HG02763 (cell line): ENCODE data around the gene DEFB129.
"Not testable (repeated sequence)": the region's sequence is repeated elsewhere in the genome, so short reads cannot be mapped to it uniquely, and the experiment has no call there.

Experiments used
- ATAC-seq: cut with Tn5 transposase; IDR thresholded peaks from one replicate; pipeline ENCODE4 v1.9.1; 2021; ENCODE audit warnings: mild to moderate bottlenecking, moderate library complexity; ENCODE audit not compliant: unreplicated experiment

Gene DEFB129

DNA sequence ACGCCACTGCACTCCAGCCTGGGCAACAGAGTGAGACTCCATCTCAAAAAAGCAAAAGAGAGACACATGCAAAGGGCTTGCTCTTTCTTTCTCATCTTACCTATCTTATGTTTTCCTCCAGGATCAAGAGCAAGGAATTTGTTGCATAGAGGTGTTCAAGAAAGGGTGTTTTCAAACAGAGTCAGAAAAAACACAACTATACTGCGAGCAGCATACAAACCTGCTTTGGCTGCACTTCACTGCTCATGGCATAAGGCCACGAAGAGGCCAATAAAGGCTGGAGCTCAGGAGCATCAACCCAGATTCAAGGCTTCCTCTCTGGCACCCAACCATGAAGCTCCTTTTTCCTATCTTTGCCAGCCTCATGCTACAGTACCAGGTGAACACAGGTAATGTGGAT is at the start of gene DEFB129:
Gene DEFB129, plus strand, starts transcription at position 301 of the 400 bp plus-strand sequence. Its CDS starts 31 bp downstream, at position 332.
- no peak for ATAC-seq

GRCh38 chr20:184288-184687 is 42.8 kb upstream of the DEFB129 start:
- no peak for ATAC-seq

DNA sequence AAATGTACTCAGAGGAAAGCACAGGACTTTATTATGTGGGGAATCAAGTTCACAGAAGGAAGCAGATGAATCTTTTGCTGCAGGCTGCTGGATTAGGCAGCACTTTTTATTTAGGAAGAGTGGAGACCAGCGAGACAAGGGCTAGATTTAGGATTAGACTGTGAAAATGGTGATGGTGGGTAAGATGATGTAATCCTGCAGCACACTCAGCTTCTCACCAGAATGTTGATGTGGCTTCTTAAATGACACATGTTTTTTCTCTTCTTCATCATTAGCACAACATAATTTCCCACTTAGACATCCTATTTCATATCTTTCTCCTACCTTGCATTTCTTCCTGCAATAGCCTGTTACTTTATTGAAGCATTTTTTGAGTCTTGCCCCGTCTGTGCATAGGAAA is 39.3 kb upstream of the DEFB129 start:
- no peak for ATAC-seq

- no peak for ATAC-seq
Measured at GRCh38 chr20:189611-190010, 37.4 kb upstream of the DEFB129 start, which contains the start of gene DEFB128. TSS of gene DEFB128 (minus strand) at chr20:189711. CDS start at chr20:189623, 88 bp downstream.

GRCh38 chr20:198225-198624 is 28.8 kb upstream of the DEFB129 start:
- ATAC-seq, result no peak

- no peak for ATAC-seq
Measured at GRCh38 chr20:199996-200395, 27.1 kb upstream of the DEFB129 start.

DNA sequence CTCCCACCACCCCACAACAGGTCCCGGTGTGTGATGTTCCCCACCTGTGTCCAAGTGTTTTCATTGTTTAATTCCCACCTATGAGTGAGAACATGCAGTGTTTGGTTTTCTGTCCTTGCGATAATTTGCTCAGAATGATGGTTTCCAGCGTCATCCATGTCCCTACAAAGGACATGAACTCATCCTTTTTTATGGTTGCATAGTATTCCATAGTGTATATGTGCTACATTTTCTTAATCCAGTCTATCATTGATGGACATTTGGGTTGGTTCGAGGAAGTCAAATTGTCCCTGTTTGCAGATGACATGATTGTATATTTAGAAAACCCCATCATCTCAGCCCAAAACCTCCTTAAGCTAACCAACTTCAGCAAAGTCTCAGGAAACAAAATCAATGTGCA is 23.4 kb upstream of the DEFB129 start:
- ATAC-seq, result not testable (repeated sequence)

DNA sequence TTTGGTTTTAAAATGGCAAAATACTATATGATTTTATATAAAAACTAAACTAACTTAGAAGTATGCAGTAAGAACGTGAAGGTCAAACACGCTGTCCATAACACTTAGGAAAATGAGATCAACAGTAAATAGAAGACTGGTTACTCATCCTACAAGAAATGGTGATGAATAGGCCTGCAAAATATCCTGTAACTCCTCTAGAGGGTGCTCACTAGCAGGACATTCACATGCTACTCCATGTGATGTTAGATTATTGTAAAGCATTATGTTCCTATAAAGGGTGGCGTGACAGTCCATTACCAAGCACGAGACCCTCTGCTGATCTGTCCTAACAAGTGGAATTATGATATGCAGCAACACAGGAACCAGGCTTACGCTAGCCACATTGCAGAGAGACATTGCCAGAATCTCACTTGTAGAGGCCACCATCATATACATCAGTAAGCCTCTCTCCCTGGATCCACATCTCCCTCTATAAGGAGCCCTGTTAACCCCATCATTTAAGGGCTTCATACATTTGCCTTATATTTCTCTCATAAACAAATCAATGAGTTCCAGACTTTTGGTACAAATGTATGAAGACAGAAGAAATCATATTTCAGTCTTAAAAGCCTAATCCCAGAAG is 18.0 kb upstream of the DEFB129 start:
- ATAC-seq, result no peak

DNA sequence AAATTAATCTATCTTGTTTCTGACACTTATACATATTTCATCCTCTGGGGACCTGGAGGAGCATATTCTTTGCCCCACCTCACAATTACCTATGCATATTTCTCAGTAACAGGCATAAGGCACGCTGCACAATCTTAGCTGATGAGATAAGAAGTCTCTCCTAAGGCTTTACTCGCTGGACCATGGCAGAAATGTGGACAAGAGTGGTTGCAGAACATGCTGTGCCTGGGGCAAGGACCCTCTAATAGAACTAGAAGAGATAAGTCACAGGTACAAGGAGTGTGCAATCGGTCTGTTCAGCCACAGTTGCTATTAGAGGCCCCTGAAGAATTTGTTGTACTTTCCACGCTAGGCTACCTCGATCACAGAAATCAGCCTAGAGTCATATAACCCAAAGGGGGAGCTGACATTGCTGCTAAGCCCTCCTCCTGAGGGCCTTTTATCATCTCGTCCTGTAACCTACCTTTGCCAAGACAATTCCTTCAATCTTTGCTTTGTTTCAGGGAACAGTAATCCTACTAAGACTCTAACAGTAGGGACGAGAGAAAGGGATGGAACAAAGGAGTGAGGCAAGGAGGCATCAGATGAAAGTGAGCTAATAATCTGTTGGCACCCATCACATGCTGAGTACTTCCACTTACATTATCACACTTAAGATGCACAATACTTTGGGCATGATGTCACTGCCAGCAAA is 16.1 kb upstream of the DEFB129 start:
- no peak for ATAC-seq

DNA sequence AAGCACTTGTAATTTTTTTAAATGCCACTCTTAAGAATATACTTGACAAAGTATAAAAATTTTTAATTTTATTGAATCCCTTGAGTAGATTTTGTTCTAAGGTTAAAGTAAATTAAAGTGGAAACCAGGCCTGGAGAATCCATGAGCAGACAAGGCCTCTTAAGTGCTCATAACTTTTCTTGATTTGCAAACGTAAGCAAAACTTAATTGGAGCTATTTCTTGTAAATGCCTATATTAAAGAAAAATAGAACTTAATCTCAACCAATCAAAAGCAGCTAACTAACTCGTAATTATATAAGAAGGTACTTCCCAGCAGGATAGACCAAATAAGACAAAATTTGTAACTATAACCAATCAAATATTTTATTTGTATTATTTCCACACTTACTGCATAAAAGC is 12.7 kb upstream of the DEFB129 start:
- no peak for ATAC-seq

DNA sequence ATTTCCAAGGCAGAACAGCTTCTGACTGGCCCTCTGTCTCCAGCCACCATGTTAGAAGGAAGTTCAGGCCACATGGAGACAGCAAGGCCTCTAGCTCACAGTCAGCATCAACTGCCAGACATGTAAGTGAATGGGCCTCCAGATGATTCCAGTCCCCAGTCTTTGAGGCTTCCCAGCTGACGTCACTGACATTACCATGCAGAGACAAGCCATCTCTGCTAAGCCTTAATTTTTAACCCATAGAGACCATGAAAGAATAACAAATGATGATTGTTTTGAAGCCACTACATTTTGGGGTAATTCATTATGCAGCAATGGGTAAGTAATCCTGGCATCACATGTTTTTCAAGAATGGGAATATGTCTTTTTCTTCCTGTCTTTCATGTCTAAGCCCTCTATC is 11.3 kb upstream of the DEFB129 start:
- ATAC-seq, result no peak

DNA sequence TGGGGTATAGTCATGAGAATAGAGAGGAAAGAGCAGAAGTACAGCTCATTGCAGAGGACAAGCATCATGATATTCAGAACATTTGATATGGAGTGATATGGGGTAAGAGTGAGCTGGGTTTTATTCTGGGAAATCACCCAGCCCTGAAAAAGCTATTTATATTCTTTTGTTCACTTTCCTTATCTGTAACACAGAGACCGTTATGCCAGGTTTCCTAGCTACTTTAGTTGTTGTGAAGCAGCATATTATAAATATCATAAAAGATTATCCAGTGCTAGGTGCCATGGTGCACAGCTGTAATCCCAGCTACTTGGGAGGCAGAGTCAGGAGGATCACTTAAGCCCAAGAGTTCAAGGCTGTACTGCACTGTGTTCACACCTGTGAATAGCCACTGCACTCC is 9.8 kb upstream of the DEFB129 start:
- no peak for ATAC-seq

- no peak for ATAC-seq
Measured at GRCh38 chr20:219290-220115, 7.6 kb upstream of the DEFB129 start.

DNA sequence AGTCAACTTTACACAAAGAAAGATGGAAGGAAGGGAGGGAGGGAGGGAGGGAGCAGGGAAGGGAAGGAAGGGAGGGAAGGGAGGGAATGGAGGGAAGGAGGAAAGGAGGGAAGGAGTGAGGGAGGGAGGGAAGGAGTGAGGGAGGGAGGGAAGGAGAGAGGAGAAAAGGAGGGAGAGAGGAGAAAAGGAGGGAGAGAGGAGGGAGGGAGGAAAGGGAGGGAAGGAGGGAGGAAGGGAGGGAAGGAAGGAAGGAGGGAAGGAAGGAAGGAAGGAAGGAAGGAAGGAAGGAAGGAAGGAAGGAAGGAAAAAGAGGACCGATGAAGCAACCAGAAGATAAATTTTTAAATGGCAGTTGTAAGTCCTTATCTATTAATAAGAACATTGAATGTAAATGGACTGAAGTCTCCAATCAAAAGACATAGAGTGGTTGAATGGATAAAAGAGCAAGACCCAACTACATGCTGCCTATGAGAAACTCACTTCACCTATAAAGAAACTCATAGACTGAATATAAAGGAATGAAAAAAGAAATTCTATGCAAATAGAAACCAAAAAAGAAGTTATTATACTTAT is 5.7 kb upstream of the DEFB129 start:
- ATAC-seq, result no peak

DNA sequence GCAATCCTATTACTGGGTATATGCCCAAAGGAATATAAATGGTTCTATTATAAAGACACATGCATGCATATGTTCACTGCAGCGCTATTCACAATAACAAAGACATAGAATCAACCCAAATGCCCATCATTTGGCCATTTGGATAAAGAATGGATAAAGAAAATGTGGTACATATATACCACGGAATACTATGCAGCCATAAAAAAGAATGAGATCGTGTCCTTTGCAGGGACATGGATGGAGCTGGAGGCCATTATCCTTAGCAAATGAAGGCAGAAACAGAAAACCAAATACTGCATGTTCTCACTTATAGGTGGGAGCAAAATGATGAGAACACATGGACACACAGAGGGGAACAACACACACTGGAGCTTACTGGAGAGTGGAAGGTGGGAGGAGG is 1.2 kb upstream of the DEFB129 start:
- ATAC-seq, result not testable (repeated sequence)

- ATAC-seq, result no peak
Measured at GRCh38 chr20:227439-228105, 514 bp downstream of the DEFB129 start.

GRCh38 chr20:235891-236290 is 8.8 kb downstream of the DEFB129 start:
- ATAC-seq, result no peak

- ATAC-seq, result no peak
Measured at GRCh38 chr20:237489-237888, 10.4 kb downstream of the DEFB129 start.

- ATAC-seq, result no peak
Measured at GRCh38 chr20:237929-238328, 10.9 kb downstream of the DEFB129 start.

GRCh38 chr20:242905-243304 is 15.8 kb downstream of the DEFB129 start:
- no peak for ATAC-seq

- no peak for ATAC-seq
Measured at GRCh38 chr20:251354-251753, 24.3 kb downstream of the DEFB129 start.
